Skeletal muscle tissue (tissue), 4 donors: ENCODE results near the gene GRHL1. TPM values are rescaled to one million over a fixed set of nuclear protein-coding genes. Genes with fewer than 3 reads are reported as not detected.

Source experiments
- H3K27ac ChIP-seq: one replicate; pipeline ENCODE4 v1.7.0; 2013; ENCODE audit warnings: mild to moderate bottlenecking, low read depth, low read length, inconsistent platforms
- H3K27me3 ChIP-seq, 3 donors: one replicate each; pipeline ENCODE4 v1.7.0; 2013; ENCODE audit warnings: low read length in 3 of 3; ENCODE audit not compliant: control insufficient read depth in 3 of 3, insufficient read depth in 3 of 3
- H3K36me3 ChIP-seq, 3 donors: one replicate each; pipeline ENCODE4 v1.7.0; 2013; ENCODE audit warnings: low read length in 3 of 3; ENCODE audit not compliant: control insufficient read depth in 3 of 3, insufficient read depth in 3 of 3
- H3K4me1 ChIP-seq, 3 donors: one replicate each; pipeline ENCODE4 v1.7.0; 2013; ENCODE audit warnings: low read length in 3 of 3, mild to moderate bottlenecking in 3 of 3; ENCODE audit not compliant: control insufficient read depth in 3 of 3, insufficient read depth in 3 of 3
- H3K4me3 ChIP-seq, 3 donors: one replicate each; pipeline ENCODE4 v1.7.0; 2013; ENCODE audit warnings: low read length in 3 of 3
- H3K9ac ChIP-seq, 3 donors: one replicate each; pipeline ENCODE4 v1.7.0; 2013; ENCODE audit warnings: low read length in 3 of 3, mild to moderate bottlenecking in 3 of 3, moderate library complexity in 2 of 3, low read depth in 1 of 3
- H3K9me3 ChIP-seq, 3 donors: one replicate each; pipeline ENCODE4 v1.7.0; 2013; ENCODE audit warnings: low read length in 3 of 3; ENCODE audit not compliant: control insufficient read depth in 3 of 3
- total RNA-seq: library from RNA; depleted of rRNA; stranded (reverse); fragments of >200 nt; gene quantifications from one replicate; pipeline ENCODE4 v1.2.3, GENCODE V29; 2014
- donor health status: Osteomylitis.

Gene GRHL1
- total RNA-seq, 1 donor from 2014 or later = under 0.01 TPM

DNA sequence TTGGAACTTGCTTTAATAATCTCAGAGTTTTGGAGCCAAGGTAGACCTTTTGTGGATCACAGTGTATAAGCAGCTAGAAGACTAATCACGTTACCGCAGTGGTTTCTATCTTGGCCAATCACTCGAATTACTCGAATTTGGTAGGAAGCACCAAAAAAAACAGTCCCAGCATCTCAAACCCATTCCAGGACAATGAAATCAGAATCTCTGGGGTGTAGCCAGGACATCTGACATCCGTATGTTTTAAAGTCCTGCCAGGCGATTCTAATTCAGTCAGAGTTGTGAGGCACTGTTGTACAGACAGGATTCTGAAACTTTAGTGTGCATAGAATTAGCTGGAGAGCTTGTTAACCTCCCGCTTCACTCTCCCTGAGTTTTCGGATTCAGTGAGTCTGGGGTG is 30.8 kb downstream of the GRHL1 start:
- Histone ChIP-seq H3K27ac (no peak overlapping the region), H3K36me3 (peaks cover 0 to 1% (median 0%) of the 10 kb centered on the region in 3 donors), H3K4me3 (no peak overlapping the region), H3K27me3 (no peaks in the 10 kb centered on the region), H3K4me1 (peaks cover 11 to 19% (median 15%) of the 10 kb centered on the region in 3 donors), H3K9ac (no peak overlapping the region), H3K9me3 (no peaks in the 10 kb centered on the region)

GRCh38 chr2:9982891-9983290 is 31.4 kb downstream of the GRHL1 start:
- Histone ChIP-seq H3K9me3 (no peaks in the 10 kb centered on the region), H3K9ac (no peak overlapping the region)

DNA sequence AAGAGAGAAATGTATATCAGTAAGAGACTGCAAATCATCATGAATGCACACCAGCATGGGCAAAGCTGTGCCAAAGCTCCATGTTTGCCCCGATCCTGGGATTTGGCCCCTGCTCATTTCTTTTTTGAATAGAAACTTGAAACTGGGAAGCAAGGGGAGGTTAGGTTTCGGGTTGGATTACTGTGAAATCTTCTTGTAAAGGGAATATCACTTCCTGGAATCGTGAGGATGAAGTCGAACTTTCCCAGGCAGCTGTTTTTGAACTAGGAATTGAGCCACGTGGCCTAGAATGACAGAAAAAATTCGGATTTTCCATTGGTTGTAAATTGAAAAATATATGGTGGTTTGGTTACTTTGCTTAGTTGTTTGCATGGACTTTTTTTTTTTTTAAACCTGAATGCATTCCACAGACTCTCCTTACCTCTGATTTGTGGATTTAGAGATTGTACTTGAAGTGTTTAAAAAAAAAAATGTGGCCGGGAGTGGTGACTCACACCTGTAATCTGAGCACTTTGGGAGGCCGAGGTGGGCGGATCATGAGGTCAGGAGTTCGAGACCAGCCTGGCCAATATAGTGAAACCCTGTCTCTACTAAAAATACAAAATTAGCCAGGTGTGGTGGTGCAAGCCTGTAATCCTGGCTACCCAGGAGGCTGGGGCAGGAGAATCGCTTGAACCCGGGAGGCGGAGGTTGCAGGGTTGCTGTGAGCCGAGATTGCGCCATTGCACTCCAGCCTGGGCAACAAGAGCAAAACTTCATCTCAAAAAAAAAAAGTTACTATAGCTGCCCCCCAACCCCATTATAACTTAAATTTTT is 32.1 kb downstream of the GRHL1 start:
- H3K27me3 ChIP-seq = no peaks in the 10 kb centered on the region
- H3K9ac ChIP-seq = peak overlapping the region in 1 of 3 donors; percentile 46
- H3K9me3 ChIP-seq = no peaks in the 10 kb centered on the region
- no peak overlapping the region for H3K4me3 ChIP-seq
- H3K4me1 ChIP-seq = peaks cover 11 to 19% (median 15%) of the 10 kb centered on the region in 3 donors
- no peak overlapping the region for H3K27ac ChIP-seq
- peaks cover 0 to 4% (median 0%) of the 10 kb centered on the region in 3 donors for H3K36me3 ChIP-seq

More at GRCh38 chr2:9982891-9983290, 31.4 kb downstream of the GRHL1 start:
- H3K4me3 ChIP-seq = no peak overlapping the region
- H3K27ac ChIP-seq = no peak overlapping the region
- no peaks in the 10 kb centered on the region for H3K27me3 ChIP-seq
- H3K36me3 ChIP-seq = peaks cover 0 to 4% (median 0%) of the 10 kb centered on the region in 3 donors
- H3K4me1 ChIP-seq = peaks cover 11 to 19% (median 15%) of the 10 kb centered on the region in 3 donors

GRCh38 chr2:9984217-9984739 is 32.8 kb downstream of the GRHL1 start:
- no peak overlapping the region for H3K4me3 ChIP-seq
- no peaks in the 10 kb centered on the region for H3K9me3 ChIP-seq
- H3K27ac ChIP-seq = no peak overlapping the region
- H3K36me3 ChIP-seq = peaks cover 0 to 4% (median 0%) of the 10 kb centered on the region in 3 donors
- H3K27me3 ChIP-seq = no peaks in the 10 kb centered on the region
- H3K4me1 ChIP-seq = peaks cover 11 to 19% (median 15%) of the 10 kb centered on the region in 3 donors
- H3K9ac ChIP-seq = peak overlapping the region; percentile 36 to 50 (median 46)

GRCh38 chr2:9984871-9985480 is 33.5 kb downstream of the GRHL1 start:
- Histone ChIP-seq H3K27me3 (no peaks in the 10 kb centered on the region), H3K9ac (peak overlapping the region in 1 of 3 donors; percentile 50), H3K4me1 (peaks cover 11 to 19% (median 15%) of the 10 kb centered on the region in 3 donors), H3K27ac (peak overlapping the region; percentile 13), H3K36me3 (peaks cover 0 to 4% (median 0%) of the 10 kb centered on the region in 3 donors), H3K4me3 (no peak overlapping the region), H3K9me3 (no peaks in the 10 kb centered on the region)

- H3K4me3 ChIP-seq = no peak overlapping the region
- peak overlapping the region in 1 of 3 donors; percentile 1 for H3K9ac ChIP-seq
- no peak overlapping the region for H3K27ac ChIP-seq
Measured at GRCh38 chr2:9985531-9986328, 34.2 kb downstream of the GRHL1 start.

DNA sequence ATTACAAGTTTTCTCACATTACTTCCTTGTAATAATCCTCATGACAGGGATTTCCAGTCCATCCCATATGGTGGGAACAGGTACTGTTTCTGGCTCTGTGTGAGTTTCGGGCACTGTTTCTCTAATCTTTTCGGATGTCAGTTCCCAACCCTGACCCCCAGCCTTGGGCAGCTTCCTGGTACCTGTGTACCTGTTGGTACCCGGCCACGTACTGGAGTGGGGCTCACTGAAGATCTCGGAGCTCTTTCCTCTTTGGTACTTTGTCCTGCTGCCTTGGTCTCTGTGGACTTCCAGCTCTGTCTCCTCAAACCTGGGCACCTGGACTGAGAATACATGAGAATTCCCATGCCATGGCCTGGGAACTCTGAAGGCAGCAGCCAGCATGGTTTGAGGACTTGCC is 36.8 kb downstream of the GRHL1 start:
- no peaks in the 10 kb centered on the region for H3K9me3 ChIP-seq
- no peaks in the 10 kb centered on the region for H3K27me3 ChIP-seq
- no peak overlapping the region for H3K9ac ChIP-seq
- no peak overlapping the region for H3K27ac ChIP-seq
- H3K4me3 ChIP-seq = no peak overlapping the region
- peaks cover 0 to 4% (median 0%) of the 10 kb centered on the region in 3 donors for H3K36me3 ChIP-seq
- H3K4me1 ChIP-seq = peaks cover 14 to 16% (median 15%) of the 10 kb centered on the region in 3 donors

More at GRCh38 chr2:9985531-9986328, 34.2 kb downstream of the GRHL1 start:
- Histone ChIP-seq H3K4me1 (peaks cover 11 to 19% (median 15%) of the 10 kb centered on the region in 3 donors), H3K27me3 (no peaks in the 10 kb centered on the region), H3K36me3 (peaks cover 0 to 4% (median 0%) of the 10 kb centered on the region in 3 donors), H3K9me3 (no peaks in the 10 kb centered on the region)

DNA sequence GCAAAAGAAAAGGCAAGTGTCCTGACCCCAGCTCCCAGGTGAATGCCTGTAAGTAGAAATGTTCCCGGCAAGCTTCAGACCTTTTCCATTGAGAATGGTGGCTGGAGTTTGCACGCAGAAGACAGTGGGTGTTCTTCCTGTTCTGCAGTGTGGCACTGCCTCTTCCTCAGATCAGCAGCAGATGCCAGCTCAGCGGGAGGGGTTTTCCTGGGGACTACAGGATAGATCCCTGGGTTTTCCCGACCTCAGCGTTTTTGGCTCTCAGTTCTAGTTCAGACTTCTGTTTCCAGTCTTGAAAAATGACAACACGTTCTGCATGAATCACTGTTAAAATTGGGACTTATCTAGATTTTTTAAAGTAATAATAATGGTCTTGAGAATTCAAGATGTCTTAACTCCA is 39.2 kb downstream of the GRHL1 start:
- Histone ChIP-seq H3K27ac (no peak overlapping the region), H3K4me1 (peaks cover 4 to 12% (median 5%) of the 10 kb centered on the region in 3 donors), H3K36me3 (peaks cover 0 to 4% (median 0%) of the 10 kb centered on the region in 3 donors), H3K4me3 (no peak overlapping the region), H3K9me3 (no peaks in the 10 kb centered on the region), H3K9ac (no peak overlapping the region), H3K27me3 (no peaks in the 10 kb centered on the region)

DNA sequence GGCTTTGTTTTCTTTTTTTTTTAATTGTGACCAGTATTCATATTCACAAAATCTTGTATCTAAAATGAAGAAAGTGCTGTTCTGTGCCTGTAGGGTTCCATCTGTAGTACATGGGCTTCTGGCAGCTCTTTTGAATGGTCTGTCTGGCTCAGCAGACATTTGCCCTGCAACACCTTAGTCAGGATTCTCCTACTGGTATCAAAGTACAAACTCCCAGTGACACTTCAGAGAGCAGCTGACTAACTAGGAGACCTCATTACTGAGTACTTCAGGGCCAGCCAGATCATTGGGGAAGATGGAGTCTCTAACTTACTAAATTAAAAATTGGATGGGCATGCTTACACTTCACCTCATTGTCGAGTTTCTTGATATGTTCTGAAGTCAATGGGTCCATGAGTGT is 39.7 kb downstream of the GRHL1 start:
- Histone ChIP-seq H3K27me3 (no peaks in the 10 kb centered on the region), H3K9ac (no peak overlapping the region), H3K4me1 (peaks cover 4 to 13% (median 5%) of the 10 kb centered on the region in 3 donors), H3K36me3 (peaks cover 0 to 4% (median 0%) of the 10 kb centered on the region in 3 donors), H3K4me3 (no peak overlapping the region), H3K9me3 (no peaks in the 10 kb centered on the region), H3K27ac (no peak overlapping the region)
